ENCODE measurements around the gene TMEM242.
"Not testable (repeated sequence)": the region's sequence is repeated elsewhere in the genome, so short reads cannot be mapped to it uniquely, and the experiment has no call there.

The TMEM242 gene

DNA sequence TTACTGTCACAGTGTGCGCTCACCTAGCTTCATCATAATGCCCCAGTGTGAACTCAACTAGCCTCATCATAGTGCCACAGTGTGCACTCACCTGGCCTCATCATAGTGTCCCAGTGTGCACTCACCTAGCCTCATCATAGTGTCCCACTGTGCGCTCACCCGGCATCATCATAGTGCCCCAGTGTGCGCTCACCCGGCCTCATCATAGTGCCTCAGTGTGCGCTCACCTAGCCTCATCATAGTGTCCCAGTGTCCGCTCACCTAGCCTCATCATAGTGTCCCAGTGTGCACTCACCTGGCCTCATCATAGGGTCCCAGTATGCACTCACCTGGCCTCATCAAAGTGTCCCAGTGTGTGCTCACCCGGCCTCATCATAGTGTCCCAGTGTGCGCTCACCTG is 10.6 kb downstream of the TMEM242 start:
- Histone ChIP-seq H4K20me1 (ENCODE audit: control insufficient read depth, insufficient read depth, low read depth, low read length) (no peaks in the 10 kb centered on the region), H3K4me3 (ENCODE audit: low read length) (no peak overlapping the region), H3K4me2 (ENCODE audit: low read length) (no peak overlapping the region), H3K4me1 (ENCODE audit: control insufficient read depth, low read length) (no peaks in the 10 kb centered on the region; the same call in 1 of the 2 replicates), H3K27ac (ENCODE audit: low read depth, low read length) (no peak overlapping the region), H3K9me3 (ENCODE audit: control insufficient read depth, insufficient read depth, low read length) (no peaks in the 10 kb centered on the region), H3K36me3 (ENCODE audit: control insufficient read depth, low read length) (peaks cover 19% of the 10 kb centered on the region; the same call in 1 of the 2 replicates), H3K9me2 (replicated peaks; ENCODE audit: control insufficient read depth, low read length) (no peaks in the 10 kb centered on the region), H3F3A (ENCODE audit: control insufficient read depth, insufficient read depth) (peaks cover 3% of the 10 kb centered on the region; the same call in 1 of the 2 replicates), H3K27me3 (ENCODE audit: control insufficient read depth, low read length) (no peaks in the 10 kb centered on the region), H3K79me2 (ENCODE audit: control insufficient read depth, low read length) (no peaks in the 10 kb centered on the region)
- TF ChIP-seq EZH2phosphoT487 (IDR thresholded peaks at IDR 0.05; ENCODE audit: borderline replicate concordance, low read length) = no peak
- TF ChIP-seq, protein P1, sequence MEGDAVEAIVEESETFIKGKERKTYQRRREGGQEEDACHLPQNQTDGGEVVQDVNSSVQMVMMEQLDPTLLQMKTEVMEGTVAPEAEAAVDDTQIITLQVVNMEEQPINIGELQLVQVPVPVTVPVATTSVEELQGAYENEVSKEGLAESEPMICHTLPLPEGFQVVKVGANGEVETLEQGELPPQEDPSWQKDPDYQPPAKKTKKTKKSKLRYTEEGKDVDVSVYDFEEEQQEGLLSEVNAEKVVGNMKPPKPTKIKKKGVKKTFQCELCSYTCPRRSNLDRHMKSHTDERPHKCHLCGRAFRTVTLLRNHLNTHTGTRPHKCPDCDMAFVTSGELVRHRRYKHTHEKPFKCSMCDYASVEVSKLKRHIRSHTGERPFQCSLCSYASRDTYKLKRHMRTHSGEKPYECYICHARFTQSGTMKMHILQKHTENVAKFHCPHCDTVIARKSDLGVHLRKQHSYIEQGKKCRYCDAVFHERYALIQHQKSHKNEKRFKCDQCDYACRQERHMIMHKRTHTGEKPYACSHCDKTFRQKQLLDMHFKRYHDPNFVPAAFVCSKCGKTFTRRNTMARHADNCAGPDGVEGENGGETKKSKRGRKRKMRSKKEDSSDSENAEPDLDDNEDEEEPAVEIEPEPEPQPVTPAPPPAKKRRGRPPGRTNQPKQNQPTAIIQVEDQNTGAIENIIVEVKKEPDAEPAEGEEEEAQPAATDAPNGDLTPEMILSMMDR (IDR thresholded peaks at IDR 0.05; ENCODE audit: low read depth, low read length, poor library complexity, severe bottlenecking) = no peak

DNA sequence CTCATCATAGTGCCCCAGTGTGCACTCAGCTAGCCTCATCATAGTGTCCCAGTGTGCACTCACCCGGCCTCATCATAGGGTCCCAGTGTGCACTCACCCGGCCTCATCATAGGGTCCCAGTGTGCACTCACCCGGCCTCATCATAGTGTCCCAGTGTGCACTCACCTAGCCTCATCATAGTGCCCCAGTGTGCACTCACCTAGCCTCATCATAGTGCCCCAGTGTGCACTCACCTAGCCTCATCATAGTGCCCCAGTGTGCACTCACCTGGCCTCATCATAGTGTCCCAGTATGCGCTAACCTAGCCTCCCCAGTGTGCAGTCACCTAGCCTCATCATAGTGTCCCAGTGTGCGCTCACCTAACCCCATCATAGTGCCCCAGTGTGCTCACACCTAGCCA is 12.6 kb downstream of the TMEM242 start:
- not testable (repeated sequence) for H3F3A ChIP-seq (ENCODE audit: control insufficient read depth, insufficient read depth); H3K27me3 ChIP-seq (ENCODE audit: control insufficient read depth, low read length); H3K4me2 ChIP-seq (ENCODE audit: low read length); H3K9me3 ChIP-seq (ENCODE audit: control insufficient read depth, insufficient read depth, low read length); H3K36me3 ChIP-seq (ENCODE audit: control insufficient read depth, low read length); H3K4me1 ChIP-seq (ENCODE audit: control insufficient read depth, low read length); H3K27ac ChIP-seq (ENCODE audit: low read depth, low read length); H4K20me1 ChIP-seq (ENCODE audit: control insufficient read depth, insufficient read depth, low read depth, low read length); H3K79me2 ChIP-seq (ENCODE audit: control insufficient read depth, low read length); H3K4me3 ChIP-seq (ENCODE audit: low read length); H3K9me2 ChIP-seq (replicated peaks; ENCODE audit: control insufficient read depth, low read length)

DNA sequence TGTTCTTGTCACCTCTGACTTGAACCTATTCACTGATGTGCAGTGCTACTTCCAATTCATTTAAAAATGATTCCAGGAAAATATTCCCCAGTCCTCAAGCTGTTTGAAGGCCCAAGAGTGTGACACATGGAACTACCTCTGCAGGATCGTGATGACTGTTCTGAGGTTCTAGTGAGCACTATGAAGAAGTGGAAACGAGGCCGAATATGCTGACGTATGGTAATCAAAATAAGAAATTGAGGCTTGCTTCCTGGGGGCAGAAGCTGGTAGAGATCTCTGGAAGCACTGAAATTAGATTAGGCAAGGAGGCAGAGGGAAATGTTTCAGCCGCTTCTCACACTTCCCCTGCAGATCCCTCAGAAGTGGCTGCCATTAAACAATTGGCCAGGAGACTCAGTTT is 15.7 kb downstream of the TMEM242 start:
- Histone ChIP-seq H3K27me3 (ENCODE audit: control insufficient read depth, low read length) (no peaks in the 10 kb centered on the region), H3K36me3 (ENCODE audit: control insufficient read depth, low read length) (no peaks in the 10 kb centered on the region), H3F3A (ENCODE audit: control insufficient read depth, insufficient read depth) (no peaks in the 10 kb centered on the region), H3K79me2 (ENCODE audit: control insufficient read depth, low read length) (no peaks in the 10 kb centered on the region), H3K4me1 (ENCODE audit: control insufficient read depth, low read length) (peaks cover 8% of the 10 kb centered on the region), H3K9me3 (ENCODE audit: control insufficient read depth, insufficient read depth, low read length) (no peaks in the 10 kb centered on the region), H4K20me1 (ENCODE audit: control insufficient read depth, insufficient read depth, low read depth, low read length) (no peaks in the 10 kb centered on the region), H3K4me2 (ENCODE audit: low read length) (no peak overlapping the region), H3K27ac (ENCODE audit: low read depth, low read length) (no peak overlapping the region), H3K9me2 (replicated peaks; ENCODE audit: control insufficient read depth, low read length) (no peaks in the 10 kb centered on the region), H3K4me3 (ENCODE audit: low read length) (no peak overlapping the region)
- TF ChIP-seq EZH2phosphoT487 (IDR thresholded peaks at IDR 0.05; ENCODE audit: borderline replicate concordance, low read length) = no peak
- TF ChIP-seq, protein P1 (IDR thresholded peaks at IDR 0.05; ENCODE audit: low read depth, low read length, poor library complexity, severe bottlenecking) = no peak

DNA sequence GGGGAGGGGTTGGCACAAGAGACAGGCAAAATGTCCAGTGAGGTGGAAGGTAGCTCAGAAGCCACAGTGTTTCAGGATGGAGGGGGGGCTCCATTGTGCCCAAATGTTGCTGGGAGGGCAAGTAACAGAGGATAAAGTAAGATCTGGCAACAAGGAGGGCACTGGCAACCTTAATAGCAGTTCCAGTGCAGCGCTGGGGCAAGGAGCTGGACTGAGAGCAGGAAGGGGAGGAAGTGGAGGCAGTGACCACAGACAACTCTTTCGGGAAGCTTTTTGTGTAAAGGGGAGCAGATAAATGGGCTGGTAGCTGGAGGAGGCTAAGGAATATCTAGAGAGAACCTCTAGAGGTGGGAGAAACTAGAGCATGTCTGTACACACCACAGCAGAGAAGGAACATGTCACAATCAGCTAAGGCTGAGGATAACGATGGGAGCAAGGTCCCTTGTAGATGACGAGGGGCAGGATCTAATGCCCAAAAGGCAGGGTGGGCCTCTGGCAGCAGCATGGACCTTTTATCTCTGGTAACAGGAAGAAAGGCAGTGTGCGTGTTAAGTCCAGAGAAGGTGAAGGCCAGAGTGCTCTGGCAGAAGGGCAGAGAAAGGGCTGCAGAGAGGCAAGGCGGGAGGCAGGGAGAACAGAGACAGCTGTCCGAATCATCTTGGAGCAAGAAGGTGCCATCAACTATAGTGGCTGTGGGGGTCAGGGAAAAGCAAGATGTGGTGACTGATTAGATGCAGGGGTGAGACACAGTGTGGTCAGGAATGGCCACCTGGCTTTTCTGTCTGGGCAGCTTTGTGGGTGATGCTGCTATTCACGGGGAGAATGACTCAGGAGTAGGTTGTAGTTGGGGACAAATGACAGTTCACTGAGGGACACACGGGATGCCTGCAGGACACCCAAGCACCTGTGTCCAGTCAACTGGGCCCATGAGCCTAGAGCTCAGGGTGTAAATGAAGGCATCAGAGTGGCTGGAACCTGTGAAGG is 17.4 kb downstream of the TMEM242 start:
- Histone ChIP-seq H3K4me2 (ENCODE audit: low read length) (no peak overlapping the region), H3K9me2 (replicated peaks; ENCODE audit: control insufficient read depth, low read length) (no peaks in the 10 kb centered on the region), H3K4me3 (ENCODE audit: low read length) (no peak overlapping the region), H3K79me2 (ENCODE audit: control insufficient read depth, low read length) (no peaks in the 10 kb centered on the region), H3K4me1 (ENCODE audit: control insufficient read depth, low read length) (peaks cover 8% of the 10 kb centered on the region), H3K9me3 (ENCODE audit: control insufficient read depth, insufficient read depth, low read length) (no peaks in the 10 kb centered on the region), H3K27me3 (ENCODE audit: control insufficient read depth, low read length) (no peaks in the 10 kb centered on the region), H3K27ac (ENCODE audit: low read depth, low read length) (no peak overlapping the region), H4K20me1 (ENCODE audit: control insufficient read depth, insufficient read depth, low read depth, low read length) (no peaks in the 10 kb centered on the region), H3F3A (ENCODE audit: control insufficient read depth, insufficient read depth) (no peaks in the 10 kb centered on the region), H3K36me3 (ENCODE audit: control insufficient read depth, low read length) (no peaks in the 10 kb centered on the region)
- no peak for TF ChIP-seq EZH2phosphoT487 (IDR thresholded peaks at IDR 0.05; ENCODE audit: borderline replicate concordance, low read length)
- TF ChIP-seq, protein P1 (IDR thresholded peaks at IDR 0.05; ENCODE audit: low read depth, low read length, poor library complexity, severe bottlenecking) = no peak

Measured in DOHH2 (cell line).